AML-193 (cell line): ENCODE data around the gene PEF1.

Source experiments
- DNase-seq, 2 experiments: peaks; one replicate each; lab custom pipeline; 2025; lab: John Stamatoyannopoulos, UW

Gene PEF1

DNA sequence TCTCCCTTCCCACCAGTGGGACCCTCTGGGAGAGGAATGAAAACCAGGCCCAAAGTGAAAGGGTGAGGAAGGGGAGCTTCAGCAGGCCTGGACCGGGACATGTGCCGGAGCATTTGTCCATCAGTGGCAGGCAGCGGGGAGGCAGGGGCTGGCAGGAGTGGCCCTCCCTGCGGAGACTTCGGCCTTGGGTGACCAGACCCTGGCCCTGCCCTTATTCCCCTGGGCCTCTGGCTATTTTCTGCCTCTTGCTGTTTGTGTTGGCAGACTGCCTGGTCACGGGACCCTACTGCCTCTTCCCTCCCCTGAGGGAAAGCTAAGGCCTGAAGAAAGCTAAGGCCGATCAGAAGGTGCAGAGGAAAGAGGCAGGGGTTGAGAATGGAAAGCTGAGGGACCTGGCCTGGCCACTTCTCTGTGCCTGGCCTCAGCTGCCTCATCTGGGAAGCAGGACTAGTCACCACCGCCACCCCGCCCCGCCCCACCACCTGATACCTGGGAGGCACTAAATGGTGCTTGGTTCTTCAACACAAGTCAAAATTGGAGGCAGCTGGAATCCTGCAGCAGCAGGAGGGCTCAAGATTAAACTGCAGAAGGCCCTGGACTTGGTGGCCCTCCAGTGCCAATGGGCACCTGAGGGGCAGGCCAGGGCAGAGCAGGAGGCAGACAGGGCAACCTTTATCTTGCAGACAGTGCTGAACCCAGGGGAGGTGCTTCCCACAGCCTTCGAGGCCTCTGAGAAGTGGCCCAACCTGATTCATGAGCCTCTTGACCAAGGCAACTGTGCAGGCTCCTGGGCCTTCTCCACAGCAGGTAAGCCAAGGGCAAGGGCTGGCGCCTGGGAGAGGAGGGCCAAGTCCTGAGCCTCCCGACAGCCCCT lies 60.4 kb downstream of the PEF1 start:
- DNase-seq: no peak

- DNase-seq: no peak
Observed at GRCh38 chr1:31583082-31583994, 61.3 kb downstream of the PEF1 start.

- DNase-seq: no peak
Observed at GRCh38 chr1:31581821-31582810, 62.6 kb downstream of the PEF1 start.

- no peak for DNase-seq
Observed at GRCh38 chr1:31580891-31581603, 63.6 kb downstream of the PEF1 start.

GRCh38 chr1:31580513-31580870 lies 64.2 kb downstream of the PEF1 start:
- DNase-seq: no peak
